ENCODE results near the gene EPB41L3. TPM values are rescaled to one million over a fixed set of nuclear protein-coding genes. Genes with fewer than 3 reads are reported as not detected.

Gene EPB41L3
- polyA plus RNA-seq, 2 of the 4 experiments (the other 2 are of a cell fraction) = 0.46 to 1.00 TPM

- Histone ChIP-seq H3K27ac (no peak overlapping the region), H3K9me3 (no peaks in the 10 kb centered on the region), H3K4me1 (no peaks in the 10 kb centered on the region), H3K4me2 (no peak overlapping the region), H3K4me3 (no peak overlapping the region)
- ATAC-seq (no peak), FAIRE-seq (no peak), DNase-seq (ENCODE audit: low read depth in 1 of 2, low spot score in 1 of 2) (no peak)
- TF ChIP-seq ATOH8 (CRISPR knock-in tag; IDR thresholded peaks at IDR 0.05; ENCODE audit: low read depth) (no peak), ELK1 (IDR thresholded peaks at IDR 0.05; ENCODE audit: low read depth, low read length) (no peak), HDAC2 (IDR thresholded peaks at IDR 0.05) (no peak), FOXS1 (CRISPR knock-in tag; IDR thresholded peaks at IDR 0.05) (no peak), EP300 (IDR thresholded peaks at IDR 0.05) (no peak), REST (IDR thresholded peaks at IDR 0.05) (no peak), TP53 (CRISPR knock-in tag; IDR thresholded peaks at IDR 0.05) (no peak), HOXB5 (CRISPR knock-in tag; IDR thresholded peaks at IDR 0.05) (no peak), CTCF (IDR thresholded peaks at IDR 0.05) (no peak), EHF (CRISPR knock-in tag; IDR thresholded peaks at IDR 0.05) (no peak), HOXA7 (CRISPR knock-in tag; IDR thresholded peaks at IDR 0.05) (no peak), NPAS2 (CRISPR knock-in tag; IDR thresholded peaks at IDR 0.05; ENCODE audit: borderline replicate concordance) (no peak), HEYL (CRISPR knock-in tag; IDR thresholded peaks at IDR 0.05) (no peak), CBX8 (IDR thresholded peaks at IDR 0.05) (no peak), CEBPB (IDR thresholded peaks at IDR 0.05) (no peak)
- ChIA-PET POLR2A (no interaction called here), CTCF (no interaction called here)
- 4% methylated on average over 3 of the region's 3 CpGs for WGBS (ENCODE audit: missing lambda C conversion rate)
Measured at GRCh38 chr18:5532066-5532465, 11.7 kb downstream of the EPB41L3 start.

GRCh38 chr18:5530629-5531178 lies 13.1 kb downstream of the EPB41L3 start:
- FAIRE-seq (no peak), ATAC-seq (no peak), DNase-seq (ENCODE audit: low read depth in 1 of 2, low spot score in 1 of 2) (no peak)
- CTCF ChIA-PET = interaction anchor here (0.8 kb wide), 1 partner anchor 22 kb away, joined by 3 read pairs; no protein-coding TSS in a partner anchor
- H3K27ac ChIP-seq = no peak overlapping the region
- no peak overlapping the region for H3K4me3 ChIP-seq
- H3K9me3 ChIP-seq = no peaks in the 10 kb centered on the region
- WGBS (ENCODE audit: missing lambda C conversion rate) = 19% methylated on average over 8 of the region's 8 CpGs
- POLR2A ChIA-PET = no interaction called here
- no peak overlapping the region for H3K4me2 ChIP-seq
- H3K4me1 ChIP-seq = no peaks in the 10 kb centered on the region
- no peak for TF ChIP-seq USF2 (IDR thresholded peaks at IDR 0.05)
- TF ChIP-seq CHD4 (IDR thresholded peaks at IDR 0.05; ENCODE audit: borderline replicate concordance) = no peak
- TF ChIP-seq CHD2 (IDR thresholded peaks at IDR 0.05; ENCODE audit: low read length, partially characterized antibody) = no peak
- no peak for TF ChIP-seq ZNF302 (CRISPR knock-in tag; IDR thresholded peaks at IDR 0.05)
- TF ChIP-seq RAD21 (conservative IDR thresholded peaks at IDR 0.05 in 1 of 2, IDR thresholded peaks at IDR 0.05 in 1 of 2) = no peak
- TF ChIP-seq CTCF (IDR thresholded peaks at IDR 0.05) = no peak
- TF ChIP-seq HOXA7 (CRISPR knock-in tag; IDR thresholded peaks at IDR 0.05) = no peak
- TF ChIP-seq REST (IDR thresholded peaks at IDR 0.05) = no peak
- TF ChIP-seq PHF8 (IDR thresholded peaks at IDR 0.05; ENCODE audit: borderline replicate concordance, low read depth) = no peak
- TF ChIP-seq GATA3 (IDR thresholded peaks at IDR 0.05; ENCODE audit: borderline replicate concordance) = no peak

Data from A549 (cell line).